GM12891 (cell line): ENCODE measurements around the gene LPCAT1.

Experiments used
- POLR2A ChIP-seq: IDR thresholded peaks from 2 replicates; pipeline ENCODE4 v1.6.1; 2011; ENCODE audit warnings: low read depth, low read length, control low read depth
- SPI1 ChIP-seq: IDR thresholded peaks from 2 replicates; pipeline ENCODE4 v1.6.1; 2011; ENCODE audit warnings: low read depth, low read length, control low read depth

DNA sequence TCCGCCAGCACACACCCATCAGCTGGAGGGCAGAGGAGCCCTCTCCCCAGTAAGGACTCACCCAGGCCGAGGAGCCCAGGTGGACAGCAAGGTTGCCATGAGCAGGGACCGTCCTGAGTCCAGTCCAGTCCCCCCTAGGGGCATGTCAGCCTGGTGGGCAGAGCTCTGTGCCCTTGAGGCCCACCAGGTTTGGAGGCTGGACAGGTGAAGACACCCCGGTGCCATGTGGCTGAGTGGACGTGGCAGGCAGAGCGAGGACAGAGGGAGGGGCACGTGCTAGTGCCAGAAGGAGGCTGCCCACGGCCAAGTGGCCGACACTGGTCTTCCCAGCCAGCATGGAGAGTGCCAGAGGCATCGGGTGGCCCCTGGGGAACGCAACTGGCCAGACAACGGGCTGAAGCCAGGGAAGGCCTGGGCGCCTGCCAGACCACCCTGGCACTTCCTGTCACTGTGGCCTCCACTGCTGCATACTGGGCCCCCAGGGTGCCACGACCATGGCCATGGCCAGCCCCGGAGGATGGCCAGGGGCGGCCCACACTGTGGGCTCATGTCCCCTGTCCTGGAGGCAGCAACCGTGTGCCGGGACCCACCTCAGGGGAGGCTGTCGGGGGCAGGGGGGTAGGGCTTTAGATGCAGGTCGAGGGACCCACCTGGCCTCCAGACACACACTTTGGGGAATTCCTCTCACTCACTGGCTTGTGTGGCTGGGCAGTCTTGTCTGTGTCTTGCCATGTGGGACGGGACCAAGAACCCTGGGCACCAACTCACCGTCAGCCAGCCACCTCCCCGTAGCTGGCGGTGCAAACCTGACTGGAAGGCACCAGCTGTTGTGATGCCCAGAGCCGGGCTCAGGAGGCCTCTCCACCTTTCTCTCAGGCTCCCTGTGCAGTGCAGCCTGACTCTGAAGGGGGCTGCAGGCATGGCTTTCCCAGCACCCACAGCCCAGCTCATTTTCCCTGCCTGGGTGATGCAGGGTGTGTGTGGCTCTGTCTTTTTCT is 42.3 kb upstream of the LPCAT1 start:
- no peak for TF ChIP-seq POLR2A
- no peak for TF ChIP-seq SPI1
